Tibial artery (tissue), 4 donors: ENCODE results near the gene TADA3.

Experiments used
- DNase-seq, 2 donors: peaks; one replicate each; pipeline ENCODE4 v3.0.0-alpha.2; 2019
- H3K27ac ChIP-seq, 2 donors: fragments of 200-600 bp; sonication (generic) in 1 of 2; 1 replicate in 1 of 2; 2 replicates in 1 of 2; pipeline ENCODE4 v1.5.1; 2018 to 2019; ENCODE audit warnings: mild to moderate bottlenecking in 1 of 2
- H3K27me3 ChIP-seq, 2 donors: fragments of 200-600 bp; sonication (generic) in 1 of 2; one replicate each; pipeline versions ENCODE4 v1.5.1 to v1.6.0; 2016 to 2019
- H3K36me3 ChIP-seq, 3 donors: fragments of 200-600 bp; sonication (generic) in 2 of 3; one replicate each; pipeline ENCODE4 v1.5.1; 2016 to 2019; ENCODE audit warnings: mild to moderate bottlenecking in 2 of 3
- H3K4me1 ChIP-seq, 4 donors: fragments of 200-600 bp; sonication (generic) in 2 of 4; 1 replicate in 3 of 4; 2 replicates in 1 of 4; pipeline ENCODE4 v1.5.1; 2016 to 2019
- H3K4me3 ChIP-seq, 2 donors: fragments of 200-600 bp; sonication (generic) in 1 of 2; 1 replicate in 1 of 2; 2 replicates in 1 of 2; pipeline ENCODE4 v1.5.1; 2018 to 2019; ENCODE audit warnings: mild to moderate bottlenecking in 2 of 2
- H3K9me3 ChIP-seq, 3 donors: fragments of 200-600 bp; sonication (generic) in 1 of 3; one replicate each; pipeline ENCODE4 v1.5.1; 2016 to 2019
- intact Hi-C: fragments of 100-400 bp; cut with DNase I; formaldehyde crosslinking; loops from one replicate; pipeline ENCODE4 v1.15.0; 2023; ENCODE audit warnings: low total_unique reads
- TF ChIP-seq, protein P1 (sequence below), 2 experiments: fragments of 200-600 bp in 1 of 2; fragments of 450-650 bp in 1 of 2; IDR thresholded peaks; one replicate each; pipeline ENCODE4 v1.5.1; 2017 to 2019; ENCODE audit warnings: antibody characterized with exemption in 2 of 2, mild to moderate bottlenecking in 1 of 2, moderate library complexity in 1 of 2

TADA3 gene

DNA sequence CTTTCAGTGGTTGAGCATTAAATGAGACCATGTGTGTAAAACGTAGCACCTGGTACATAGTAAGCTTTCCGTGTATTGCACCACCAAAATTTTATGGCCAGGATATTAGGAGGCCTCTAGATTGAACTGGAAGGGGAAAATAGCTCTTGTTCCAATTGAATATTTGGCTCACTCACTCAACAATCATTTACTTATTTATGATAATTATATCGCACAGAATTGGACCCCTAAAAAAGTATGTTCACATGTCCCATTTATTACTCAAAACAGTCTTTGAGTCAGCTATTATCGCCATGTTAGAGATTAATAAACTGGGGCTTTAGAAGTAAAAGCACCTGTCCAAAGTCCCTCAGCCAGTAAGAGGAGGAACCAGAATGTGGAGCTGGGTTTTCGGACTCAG, 12.7 kb upstream of the TADA3 start:
- Histone ChIP-seq H3K4me3 (no peak overlapping the region), H3K4me1 (peaks cover 0 to 10% (median 4%) of the 10 kb centered on the region in 4 donors), H3K9me3 (no peaks in the 10 kb centered on the region), H3K27me3 (no peaks in the 10 kb centered on the region), H3K27ac (no peak overlapping the region), H3K36me3 (peaks cover 60 to 71% (median 70%) of the 10 kb centered on the region in 3 donors)
- intact Hi-C loops = no loop called here
- TF ChIP-seq, protein P1, sequence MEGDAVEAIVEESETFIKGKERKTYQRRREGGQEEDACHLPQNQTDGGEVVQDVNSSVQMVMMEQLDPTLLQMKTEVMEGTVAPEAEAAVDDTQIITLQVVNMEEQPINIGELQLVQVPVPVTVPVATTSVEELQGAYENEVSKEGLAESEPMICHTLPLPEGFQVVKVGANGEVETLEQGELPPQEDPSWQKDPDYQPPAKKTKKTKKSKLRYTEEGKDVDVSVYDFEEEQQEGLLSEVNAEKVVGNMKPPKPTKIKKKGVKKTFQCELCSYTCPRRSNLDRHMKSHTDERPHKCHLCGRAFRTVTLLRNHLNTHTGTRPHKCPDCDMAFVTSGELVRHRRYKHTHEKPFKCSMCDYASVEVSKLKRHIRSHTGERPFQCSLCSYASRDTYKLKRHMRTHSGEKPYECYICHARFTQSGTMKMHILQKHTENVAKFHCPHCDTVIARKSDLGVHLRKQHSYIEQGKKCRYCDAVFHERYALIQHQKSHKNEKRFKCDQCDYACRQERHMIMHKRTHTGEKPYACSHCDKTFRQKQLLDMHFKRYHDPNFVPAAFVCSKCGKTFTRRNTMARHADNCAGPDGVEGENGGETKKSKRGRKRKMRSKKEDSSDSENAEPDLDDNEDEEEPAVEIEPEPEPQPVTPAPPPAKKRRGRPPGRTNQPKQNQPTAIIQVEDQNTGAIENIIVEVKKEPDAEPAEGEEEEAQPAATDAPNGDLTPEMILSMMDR (IDR thresholded peaks at IDR 0.05) = no peak
- no peak for DNase-seq

DNA sequence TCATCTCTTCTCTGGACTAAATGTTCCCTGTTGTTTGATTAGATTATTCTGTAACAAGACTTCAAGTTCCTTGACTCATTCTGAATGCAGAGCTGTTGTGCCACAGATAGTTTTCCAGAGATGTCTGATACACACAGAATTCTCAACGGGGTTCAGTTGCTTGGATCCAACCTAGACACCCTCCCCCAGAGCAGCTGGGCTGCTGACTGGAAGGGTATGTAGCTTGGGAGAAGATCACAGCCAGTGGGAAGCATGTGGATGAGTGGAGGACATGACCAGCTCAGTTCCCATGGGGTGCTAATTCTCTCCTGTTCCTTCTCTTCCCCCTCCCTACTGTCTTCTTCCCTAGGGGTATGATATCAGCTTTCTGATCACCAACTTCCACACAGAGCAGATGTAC, 11.2 kb upstream of the TADA3 start:
- intact Hi-C loops = no loop called here
- Histone ChIP-seq H3K4me3 (no peak overlapping the region), H3K4me1 (no peaks in the 10 kb centered on the region), H3K9me3 (no peaks in the 10 kb centered on the region), H3K27ac (no peak overlapping the region), H3K27me3 (no peaks in the 10 kb centered on the region), H3K36me3 (peaks cover 75 to 86% (median 85%) of the 10 kb centered on the region in 3 donors)
- DNase-seq = no peak
- TF ChIP-seq, protein P1 (IDR thresholded peaks at IDR 0.05) = no peak

DNA sequence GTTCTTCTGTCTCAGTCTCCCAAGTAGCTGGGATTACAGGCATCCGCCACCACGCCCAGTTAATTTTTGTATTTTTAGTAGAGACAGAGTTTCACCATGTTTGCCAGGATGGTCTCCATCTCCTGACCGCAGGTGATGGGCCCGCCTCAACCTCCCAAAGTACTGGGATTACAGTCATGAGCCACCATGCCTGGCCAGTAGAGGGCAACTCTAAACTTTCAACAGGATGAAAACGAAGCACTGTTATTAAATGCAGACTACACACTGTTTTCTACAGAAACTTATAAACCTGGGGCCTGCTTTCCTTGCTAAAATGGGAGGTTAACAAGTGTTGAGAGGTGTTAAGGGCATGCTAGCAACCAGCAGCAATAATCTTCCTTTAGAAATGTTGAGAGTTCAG, 8.3 kb upstream of the TADA3 start:
- Histone ChIP-seq H3K9me3 (no peaks in the 10 kb centered on the region), H3K4me1 (peaks cover 0 to 7% (median 4%) of the 10 kb centered on the region in 4 donors), H3K36me3 (peaks cover 78 to 90% (median 83%) of the 10 kb centered on the region in 3 donors), H3K27ac (no peak overlapping the region), H3K27me3 (no peaks in the 10 kb centered on the region), H3K4me3 (no peak overlapping the region)
- TF ChIP-seq, protein P1 (IDR thresholded peaks at IDR 0.05) = no peak
- intact Hi-C loops = no loop called here
- DNase-seq = no peak

DNA sequence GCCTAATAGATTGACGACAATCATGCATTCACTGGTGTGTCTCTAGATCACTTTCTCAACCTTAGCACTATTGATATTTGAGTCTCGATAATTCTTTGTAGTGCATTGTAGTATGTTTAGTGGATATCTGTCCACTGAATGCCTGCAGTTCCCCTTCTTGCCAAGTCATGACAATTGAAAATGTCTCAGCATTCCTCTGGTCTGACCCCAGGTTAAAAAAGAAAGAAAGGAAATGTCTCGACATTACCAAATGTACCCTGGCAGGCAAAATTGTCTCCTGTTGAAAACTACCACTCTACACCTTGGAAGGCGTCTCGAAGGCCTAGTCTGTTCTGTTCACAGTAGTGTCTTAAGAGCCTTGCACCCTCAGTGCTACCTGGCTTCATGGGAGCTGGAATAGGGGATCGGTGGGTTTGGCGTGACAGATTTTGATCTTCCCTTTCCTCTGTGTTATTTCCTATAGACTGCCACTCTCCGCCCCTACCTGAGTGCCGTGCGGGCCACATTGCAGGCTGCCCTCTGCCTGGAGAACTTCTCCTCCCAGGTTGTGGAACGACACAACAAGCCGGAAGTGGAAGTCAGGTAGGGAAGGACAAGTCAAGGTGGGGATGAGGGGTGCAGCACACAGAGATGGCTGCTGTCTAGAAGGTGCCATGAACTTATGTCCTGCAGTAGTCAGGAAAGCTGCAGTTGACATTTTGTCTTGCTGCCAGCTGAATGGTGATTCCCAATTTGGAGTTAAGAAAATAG, 5.1 kb upstream of the TADA3 start:
- no peak for DNase-seq
- Histone ChIP-seq H3K36me3 (peaks cover 49 to 65% (median 52%) of the 10 kb centered on the region in 3 donors), H3K4me1 (peaks cover 0 to 31% (median 22%) of the 10 kb centered on the region in 4 donors), H3K4me3 (no peak overlapping the region), H3K9me3 (no peaks in the 10 kb centered on the region), H3K27me3 (no peaks in the 10 kb centered on the region), H3K27ac (no peak overlapping the region)
- intact Hi-C loops = no loop called here
- TF ChIP-seq, protein P1 (IDR thresholded peaks at IDR 0.05) = no peak

DNA sequence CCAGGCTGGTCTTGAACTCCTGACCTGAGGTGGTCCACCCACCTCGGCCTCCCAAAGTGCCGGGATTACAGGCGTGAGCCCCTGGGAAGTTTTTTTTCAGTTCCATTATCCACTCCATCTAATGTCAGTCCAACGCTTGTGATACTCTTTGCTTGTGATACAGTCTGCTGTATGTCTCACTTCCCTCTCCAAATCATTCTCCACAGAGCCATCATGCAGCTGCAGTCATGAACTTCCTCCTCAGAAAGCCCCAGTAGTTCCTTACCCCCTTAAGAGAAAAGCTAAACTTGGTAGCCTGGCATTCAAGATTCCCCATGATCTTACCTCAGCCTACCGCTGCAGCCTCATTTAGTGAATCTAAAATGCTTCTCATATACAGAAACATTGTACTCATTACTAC, 2.9 kb upstream of the TADA3 start:
- TF ChIP-seq, protein P1 (IDR thresholded peaks at IDR 0.05) = no peak
- no peak for DNase-seq
- peaks cover 29 to 52% (median 34%) of the 10 kb centered on the region in 3 donors for H3K36me3 ChIP-seq
- H3K4me1 ChIP-seq = peaks cover 0 to 44% (median 37%) of the 10 kb centered on the region in 4 donors
- intact Hi-C loops = no loop called here
- H3K27ac ChIP-seq = no peak overlapping the region
- H3K9me3 ChIP-seq = no peaks in the 10 kb centered on the region
- no peaks in the 10 kb centered on the region for H3K27me3 ChIP-seq
- no peak overlapping the region for H3K4me3 ChIP-seq
